ENCODE data around the gene ARRB2. TPM values are rescaled to one million over a fixed set of nuclear protein-coding genes. Genes with fewer than 3 reads are reported as not detected.
A peak's percentile ranks its signal among the peaks of the same experiment; 100 is the strongest.
"Not testable (repeated sequence)": the region's sequence is repeated elsewhere in the genome, so short reads cannot be mapped to it uniquely, and the experiment has no call there.

The ARRB2 gene
- total RNA-seq, 2 experiments from 2014 or later, result 323 to 336 TPM

DNA sequence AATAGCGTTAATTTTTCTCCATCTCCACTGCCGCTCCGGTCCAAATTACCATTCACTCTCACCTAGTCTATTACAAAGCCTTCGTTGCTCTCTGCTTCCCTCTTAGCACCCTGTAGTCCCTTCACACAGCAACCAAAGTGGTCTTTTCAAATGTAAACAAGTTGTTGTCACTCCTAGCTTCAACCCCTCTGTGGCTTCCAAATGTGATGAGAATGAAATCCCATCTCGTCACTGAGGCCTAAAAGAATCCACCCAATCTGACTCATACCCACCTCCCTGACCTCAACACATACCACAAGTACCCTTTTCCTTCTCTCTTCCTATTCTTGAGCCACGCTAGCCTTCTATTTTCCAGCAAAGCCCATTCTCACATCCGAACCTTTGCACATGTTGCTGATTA, 4.3 kb upstream of the ARRB2 start:
- Mint-ChIP-seq H3K9me3 (peaks cover 4% of the 10 kb centered on the region), H3K4me3 (peak overlapping the region; percentile 14), H3K36me3 (ENCODE audit: low read depth) (peaks cover 16% of the 10 kb centered on the region), H3K27me3 (no peaks in the 10 kb centered on the region), H3K4me1 (peaks cover 60% of the 10 kb centered on the region), H3K27ac (no peak overlapping the region)
- no peak for DNase-seq
- CTCF ChIA-PET, result interaction anchor here (0.6 kb wide), 1 partner anchor 60 kb away, joined by 4 read pairs; no protein-coding TSS in a partner anchor
- POLR2A ChIA-PET, result no interaction called here

DNA sequence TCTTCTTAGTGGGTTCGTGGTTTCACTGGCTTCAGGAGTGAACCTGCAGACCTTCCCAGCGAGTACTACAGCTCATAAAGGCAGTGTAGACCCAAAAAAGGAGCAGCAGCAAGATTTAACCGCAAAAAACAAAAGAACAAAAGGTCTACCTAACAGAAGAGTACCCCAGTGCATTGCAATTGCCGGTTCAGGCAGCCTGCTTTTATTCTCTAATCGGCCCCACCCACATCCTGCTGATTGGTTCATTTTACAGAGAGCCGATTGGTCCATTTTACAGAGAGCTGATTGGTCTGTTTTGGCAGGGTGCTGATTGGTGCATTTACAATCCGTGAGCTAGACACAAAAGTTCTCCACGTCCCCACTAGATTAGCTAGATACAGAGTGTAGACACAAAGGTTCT, 2.0 kb upstream of the ARRB2 start:
- H3K9me3 Mint-ChIP-seq, result peaks cover 4% of the 10 kb centered on the region
- peak overlapping the region; percentile 59 for H3K27ac Mint-ChIP-seq
- H3K36me3 Mint-ChIP-seq (ENCODE audit: low read depth), result peaks cover 29% of the 10 kb centered on the region
- ChIA-PET CTCF (interaction anchor here (1.2 kb wide), 1 partner anchor 191 kb away, joined by 3 read pairs; the partner anchor contains the start of gene C17orf107), POLR2A (no interaction called here)
- H3K4me3 Mint-ChIP-seq, result no peak overlapping the region
- H3K27me3 Mint-ChIP-seq, result no peaks in the 10 kb centered on the region
- DNase-seq, result peak; percentile 70
- peaks cover 53% of the 10 kb centered on the region for H3K4me1 Mint-ChIP-seq

DNA sequence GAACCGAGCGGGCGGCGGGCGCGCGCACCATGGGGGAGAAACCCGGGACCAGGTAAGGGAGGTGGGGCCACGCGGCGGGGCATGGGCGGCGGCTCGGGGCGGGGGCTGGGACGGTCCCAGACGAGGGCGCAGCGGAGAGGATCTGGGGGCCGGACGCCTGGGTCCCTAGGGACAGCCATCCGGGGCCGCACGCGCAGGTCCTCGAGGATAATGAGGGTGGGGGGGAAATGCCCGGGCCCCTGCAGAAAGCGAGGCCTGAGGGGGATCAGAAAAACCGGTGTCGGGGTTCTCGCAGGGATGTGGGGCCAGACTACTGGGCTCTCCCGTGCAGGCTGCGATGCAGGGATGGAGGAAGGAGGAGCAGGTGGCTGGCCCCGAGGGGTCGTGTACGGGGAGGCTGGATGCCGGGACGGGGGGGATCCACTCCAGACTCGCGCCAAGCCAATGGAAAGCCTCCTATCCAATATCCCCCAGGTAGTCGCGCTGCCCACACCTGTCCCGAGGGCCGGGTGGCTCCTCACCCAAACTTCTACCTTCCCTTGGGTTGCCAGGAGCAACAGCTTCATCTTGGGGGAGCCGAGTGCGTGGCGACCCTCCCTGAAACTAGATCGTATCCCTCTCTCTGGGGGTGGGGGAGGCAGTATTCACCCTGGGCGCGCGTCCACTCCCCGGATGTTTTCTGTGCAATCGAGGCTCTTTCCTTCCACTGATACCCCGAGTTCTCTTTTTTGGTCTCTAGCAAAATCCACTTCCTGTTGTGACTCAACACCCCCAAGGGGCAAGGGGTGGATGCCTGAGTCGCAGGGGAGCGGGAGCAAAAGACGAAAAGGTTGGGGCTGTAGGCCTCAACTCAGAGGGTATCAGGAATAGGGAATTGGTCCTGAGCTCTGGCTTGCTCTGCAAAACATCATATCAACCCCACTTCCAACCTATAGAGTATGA, 532 bp downstream of the ARRB2 start:
- ChIA-PET CTCF (interaction anchor here (0.6 to 1.9 kb wide), 15 partner anchors 14 to 254 kb away, joined by 3 to 11 read pairs (median 4); partner anchors contain the start of genes C17orf107, GLTPD2 and MED11), POLR2A (interaction anchor here (1.1 to 1.4 kb wide), 2 partner anchors 127 to 188 kb away, joined by 3 to 4 read pairs; no protein-coding TSS in a partner anchor)
- Mint-ChIP-seq H3K27me3 (no peaks in the 10 kb centered on the region), H3K4me1 (peaks cover 55% of the 10 kb centered on the region), H3K27ac (peak overlapping the region; percentile 97), H3K9me3 (peaks cover 4% of the 10 kb centered on the region), H3K4me3 (peak overlapping the region; percentile 98), H3K36me3 (ENCODE audit: low read depth) (peaks cover 37% of the 10 kb centered on the region)
- DNase-seq, result peak; percentile 69

DNA sequence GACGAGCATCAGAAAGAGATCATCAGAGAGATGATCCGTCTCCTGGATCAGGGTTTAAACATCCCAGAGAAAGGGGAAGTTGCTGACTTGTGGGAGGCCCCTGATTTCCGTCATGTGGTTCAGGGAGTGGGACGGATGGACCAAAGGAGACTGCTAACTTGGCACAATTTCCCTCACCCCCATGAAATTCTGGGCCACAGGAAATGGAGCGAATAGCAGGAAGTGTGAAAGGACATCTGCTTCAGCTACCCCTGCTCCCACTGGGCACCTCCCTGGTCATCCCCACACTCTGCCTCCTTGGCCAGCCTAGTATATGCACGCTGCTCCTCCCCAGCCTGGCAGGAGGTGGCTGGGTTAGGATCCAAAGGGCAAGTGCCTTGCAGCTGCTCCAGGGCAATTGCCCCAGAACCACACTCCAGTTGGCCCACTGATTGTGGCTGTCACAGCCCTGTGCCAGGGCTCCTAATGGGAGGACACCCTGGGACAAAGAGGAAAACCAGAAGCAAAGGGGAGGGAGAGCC, 1.3 kb downstream of the ARRB2 start:
- Mint-ChIP-seq H3K36me3 (ENCODE audit: low read depth) (peaks cover 37% of the 10 kb centered on the region), H3K27ac (peak overlapping the region; percentile 97), H3K27me3 (no peaks in the 10 kb centered on the region), H3K4me3 (peak overlapping the region; percentile 98), H3K9me3 (peaks cover 4% of the 10 kb centered on the region), H3K4me1 (peaks cover 51% of the 10 kb centered on the region)
- ChIA-PET POLR2A (no interaction called here), CTCF (interaction anchor here (1.3 to 1.9 kb wide), 3 partner anchors 16 to 145 kb away, joined by 4 to 7 read pairs (median 5); no protein-coding TSS in a partner anchor)
- DNase-seq, result no peak

DNA sequence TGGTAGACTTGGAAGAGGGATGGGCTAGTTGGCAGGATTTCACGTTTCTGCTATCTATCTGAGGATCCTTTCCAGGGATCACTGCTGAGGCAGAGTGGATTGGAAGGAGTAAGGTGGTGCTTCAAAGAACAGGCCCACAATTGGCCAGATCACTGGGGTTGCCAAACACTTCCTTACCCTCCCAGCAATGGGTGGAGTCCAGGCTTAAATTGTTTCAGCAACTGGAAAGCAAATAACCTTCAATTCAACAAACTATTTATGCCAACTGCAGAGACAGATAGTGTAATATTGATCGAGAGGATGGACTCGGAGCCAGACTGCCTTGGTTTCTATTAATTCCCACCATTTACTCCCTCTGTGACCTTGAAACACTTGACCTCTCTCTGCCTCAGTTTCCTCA, 2.1 kb downstream of the ARRB2 start:
- DNase-seq, result no peak
- peaks cover 44% of the 10 kb centered on the region for H3K36me3 Mint-ChIP-seq (ENCODE audit: low read depth)
- CTCF ChIA-PET, result interaction anchor here (1.0 to 2.4 kb wide), 5 partner anchors 9 to 146 kb away, joined by 3 to 7 read pairs (median 5); no protein-coding TSS in a partner anchor
- no peaks in the 10 kb centered on the region for H3K27me3 Mint-ChIP-seq
- peaks cover 4% of the 10 kb centered on the region for H3K9me3 Mint-ChIP-seq
- POLR2A ChIA-PET, result no interaction called here
- H3K4me1 Mint-ChIP-seq, result peaks cover 59% of the 10 kb centered on the region
- H3K4me3 Mint-ChIP-seq, result peak overlapping the region; percentile 98
- H3K27ac Mint-ChIP-seq, result peak overlapping the region; percentile 97

DNA sequence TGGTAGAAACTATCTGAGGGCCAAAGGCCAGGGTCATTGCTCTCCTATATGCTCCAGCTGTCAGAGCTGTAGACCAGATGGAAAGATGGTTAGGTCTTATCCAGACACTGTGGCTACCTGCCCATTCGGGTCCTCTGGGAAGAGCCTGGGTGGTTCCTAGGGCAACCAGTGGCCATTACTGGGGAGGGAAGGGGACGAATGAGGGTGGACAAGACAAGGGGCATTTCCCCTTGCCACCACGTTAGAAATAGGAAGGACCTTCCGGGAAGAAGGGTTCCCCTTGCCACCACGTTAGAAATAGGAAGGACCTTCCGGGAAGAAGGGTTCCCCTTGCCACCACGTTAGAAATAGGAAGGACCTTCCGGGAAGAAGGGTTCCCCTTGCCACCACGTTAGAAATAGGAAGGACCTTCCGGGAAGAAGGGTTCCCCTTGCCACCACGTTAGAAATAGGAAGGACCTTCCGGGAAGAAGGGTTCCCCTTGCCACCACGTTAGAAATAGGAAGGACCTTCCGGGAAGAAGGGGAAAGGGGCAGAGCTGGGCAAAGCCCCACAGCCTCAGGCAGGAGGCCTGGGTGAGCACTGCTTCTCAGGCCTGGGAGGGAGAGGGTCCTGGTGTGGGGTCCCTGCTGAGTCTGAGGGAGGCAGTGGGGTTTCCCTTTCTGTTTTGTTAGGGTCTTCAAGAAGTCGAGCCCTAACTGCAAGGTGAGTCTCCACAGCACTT, 4.1 kb downstream of the ARRB2 start:
- POLR2A ChIA-PET, result interaction anchor here (0.7 kb wide), 1 partner anchor 498 kb away, joined by 3 read pairs; no protein-coding TSS in a partner anchor
- peak overlapping the region; percentile 78 for H3K4me3 Mint-ChIP-seq
- H3K9me3 Mint-ChIP-seq, DNase-seq, H3K27me3 Mint-ChIP-seq: not testable (repeated sequence)
- peaks cover 53% of the 10 kb centered on the region for H3K36me3 Mint-ChIP-seq (ENCODE audit: low read depth)
- peak overlapping the region; percentile 97 for H3K27ac Mint-ChIP-seq
- CTCF ChIA-PET, result interaction anchor here (0.6 to 2.4 kb wide), 6 partner anchors 12 to 367 kb away, joined by 3 to 6 read pairs (median 5); no protein-coding TSS in a partner anchor
- peaks cover 58% of the 10 kb centered on the region for H3K4me1 Mint-ChIP-seq

DNA sequence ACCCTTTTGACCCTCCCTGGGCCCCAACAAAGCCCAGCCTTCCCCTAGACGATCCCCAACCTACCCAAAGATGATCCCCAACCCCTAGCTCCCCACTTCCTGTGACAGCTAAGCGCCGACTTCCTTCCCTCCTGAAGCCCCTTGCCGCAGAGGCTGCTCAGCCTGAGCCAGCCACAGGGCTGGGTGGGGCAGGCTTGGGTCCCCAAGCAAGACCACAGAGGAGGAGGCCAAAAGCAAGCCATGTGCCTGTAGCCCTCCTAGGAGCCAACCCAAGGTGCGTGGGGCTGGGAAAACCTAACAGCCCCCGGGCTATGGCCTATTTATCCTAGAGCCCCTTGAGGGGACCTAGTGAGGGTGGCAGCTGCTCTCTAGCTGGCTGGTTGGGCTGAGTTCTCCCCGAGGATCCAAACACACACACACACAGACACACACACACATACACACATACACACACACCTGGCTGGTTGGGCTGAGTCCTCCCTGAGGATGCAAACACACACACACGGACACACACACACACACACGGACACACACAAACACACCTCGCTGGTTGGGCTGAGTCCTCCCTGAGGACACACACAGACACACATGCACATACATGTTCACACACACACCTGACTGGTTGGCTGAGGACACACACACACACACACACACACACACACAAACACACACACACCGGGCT, 4.8 kb downstream of the ARRB2 start:
- CTCF ChIA-PET, result interaction anchor here (0.6 to 1.7 kb wide), 9 partner anchors 11 to 482 kb away, joined by 3 to 6 read pairs (median 5); no protein-coding TSS in a partner anchor
- Mint-ChIP-seq H3K27me3 (no peaks in the 10 kb centered on the region), H3K9me3 (no peaks in the 10 kb centered on the region), H3K27ac (peak overlapping the region; percentile 87), H3K4me3 (peak overlapping the region; percentile 78), H3K36me3 (ENCODE audit: low read depth) (peaks cover 59% of the 10 kb centered on the region), H3K4me1 (peaks cover 55% of the 10 kb centered on the region)
- DNase-seq, result peak; percentile 72
- POLR2A ChIA-PET, result interaction anchor here (0.7 kb wide), 1 partner anchor 497 kb away, joined by 3 read pairs; no protein-coding TSS in a partner anchor

DNA sequence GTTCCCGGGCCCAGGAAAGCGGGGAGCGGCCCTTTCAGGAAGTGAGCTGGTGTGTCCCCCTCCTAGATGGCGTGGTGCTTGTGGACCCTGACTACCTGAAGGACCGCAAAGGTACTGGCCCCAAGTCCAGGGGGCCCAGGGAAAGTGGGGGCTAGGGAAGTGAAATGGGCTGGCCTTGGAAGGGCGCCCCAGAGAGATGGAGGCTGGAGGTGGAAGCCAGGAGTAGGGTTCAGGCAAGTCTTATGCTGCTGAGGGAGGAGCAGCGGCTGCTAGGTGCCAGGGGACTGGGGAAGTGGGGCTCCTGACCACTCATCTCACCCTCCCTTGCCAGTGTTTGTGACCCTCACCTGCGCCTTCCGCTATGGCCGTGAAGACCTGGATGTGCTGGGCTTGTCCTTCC, 5.6 kb downstream of the ARRB2 start:
- Mint-ChIP-seq H3K9me3 (no peaks in the 10 kb centered on the region), H3K27ac (peak overlapping the region; percentile 87), H3K36me3 (ENCODE audit: low read depth) (peaks cover 67% of the 10 kb centered on the region), H3K27me3 (no peaks in the 10 kb centered on the region), H3K4me1 (peaks cover 62% of the 10 kb centered on the region), H3K4me3 (peak overlapping the region; percentile 78)
- ChIA-PET CTCF (interaction anchor here (0.6 to 1.7 kb wide), 5 partner anchors 10 to 481 kb away, joined by 3 to 6 read pairs (median 4); no protein-coding TSS in a partner anchor), POLR2A (no interaction called here)
- no peak for DNase-seq

DNA sequence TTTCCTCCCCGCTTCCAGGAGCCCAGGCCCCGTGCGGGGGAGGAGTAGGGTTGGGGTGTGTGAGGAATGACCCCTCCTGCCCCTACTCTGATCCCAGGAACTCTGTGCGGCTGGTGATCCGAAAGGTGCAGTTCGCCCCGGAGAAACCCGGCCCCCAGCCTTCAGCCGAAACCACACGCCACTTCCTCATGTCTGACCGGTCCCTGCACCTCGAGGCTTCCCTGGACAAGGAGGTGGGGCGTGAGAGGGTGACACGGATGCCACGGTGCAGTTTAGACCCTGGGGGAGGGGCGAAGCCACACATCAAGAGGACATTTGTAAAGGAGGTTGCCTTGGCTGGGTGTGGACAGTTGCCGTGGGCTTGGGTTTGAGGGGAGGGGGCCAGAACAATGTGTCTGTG, 7.4 kb downstream of the ARRB2 start:
- Mint-ChIP-seq H3K36me3 (ENCODE audit: low read depth) (peaks cover 60% of the 10 kb centered on the region), H3K4me3 (no peak overlapping the region), H3K9me3 (no peaks in the 10 kb centered on the region), H3K4me1 (peaks cover 54% of the 10 kb centered on the region), H3K27me3 (no peaks in the 10 kb centered on the region), H3K27ac (no peak overlapping the region)
- no peak for DNase-seq
- ChIA-PET POLR2A (no interaction called here), CTCF (no interaction called here)

DNA sequence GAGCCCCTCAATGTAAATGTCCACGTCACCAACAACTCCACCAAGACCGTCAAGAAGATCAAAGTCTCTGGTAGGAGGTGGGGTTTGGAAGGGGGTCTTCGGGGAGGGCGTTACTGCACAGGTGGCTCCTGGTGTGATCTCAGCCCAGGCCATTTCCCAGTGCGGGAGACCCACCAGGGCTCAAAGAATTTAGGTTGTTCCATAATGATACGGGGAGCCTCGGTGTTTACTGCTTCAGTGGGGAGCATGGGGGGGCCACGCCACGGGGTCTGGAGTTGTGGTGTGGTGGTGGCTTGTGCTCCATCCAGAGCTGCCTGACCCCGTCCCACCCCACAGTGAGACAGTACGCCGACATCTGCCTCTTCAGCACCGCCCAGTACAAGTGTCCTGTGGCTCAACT, 7.8 kb downstream of the ARRB2 start:
- Mint-ChIP-seq H3K9me3 (no peaks in the 10 kb centered on the region), H3K4me3 (no peak overlapping the region), H3K27me3 (no peaks in the 10 kb centered on the region), H3K27ac (peak overlapping the region; percentile 63), H3K4me1 (peaks cover 52% of the 10 kb centered on the region), H3K36me3 (ENCODE audit: low read depth) (peaks cover 60% of the 10 kb centered on the region)
- no peak for DNase-seq
- CTCF ChIA-PET, result no interaction called here
- POLR2A ChIA-PET, result no interaction called here

DNA sequence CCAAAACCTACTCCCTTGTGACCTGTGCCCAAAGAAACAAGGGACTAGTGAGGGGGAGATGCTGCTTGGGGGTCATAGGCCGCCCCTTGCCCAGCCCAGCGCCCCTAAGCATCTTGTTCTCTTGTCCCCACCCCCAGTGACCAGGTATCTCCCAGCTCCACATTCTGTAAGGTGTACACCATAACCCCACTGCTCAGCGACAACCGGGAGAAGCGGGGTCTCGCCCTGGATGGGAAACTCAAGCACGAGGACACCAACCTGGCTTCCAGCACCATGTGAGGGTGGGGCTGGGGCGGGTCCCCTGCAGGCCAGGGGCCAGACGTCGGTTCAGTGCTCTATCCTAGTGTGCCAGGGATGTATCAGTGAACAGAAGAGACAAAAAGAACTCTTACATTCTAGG, 8.7 kb downstream of the ARRB2 start:
- Mint-ChIP-seq H3K9me3 (no peaks in the 10 kb centered on the region), H3K36me3 (ENCODE audit: low read depth) (peaks cover 60% of the 10 kb centered on the region), H3K4me1 (peaks cover 45% of the 10 kb centered on the region), H3K4me3 (no peak overlapping the region), H3K27me3 (no peaks in the 10 kb centered on the region), H3K27ac (no peak overlapping the region)
- POLR2A ChIA-PET, result no interaction called here
- CTCF ChIA-PET, result no interaction called here
- no peak for DNase-seq

DNA sequence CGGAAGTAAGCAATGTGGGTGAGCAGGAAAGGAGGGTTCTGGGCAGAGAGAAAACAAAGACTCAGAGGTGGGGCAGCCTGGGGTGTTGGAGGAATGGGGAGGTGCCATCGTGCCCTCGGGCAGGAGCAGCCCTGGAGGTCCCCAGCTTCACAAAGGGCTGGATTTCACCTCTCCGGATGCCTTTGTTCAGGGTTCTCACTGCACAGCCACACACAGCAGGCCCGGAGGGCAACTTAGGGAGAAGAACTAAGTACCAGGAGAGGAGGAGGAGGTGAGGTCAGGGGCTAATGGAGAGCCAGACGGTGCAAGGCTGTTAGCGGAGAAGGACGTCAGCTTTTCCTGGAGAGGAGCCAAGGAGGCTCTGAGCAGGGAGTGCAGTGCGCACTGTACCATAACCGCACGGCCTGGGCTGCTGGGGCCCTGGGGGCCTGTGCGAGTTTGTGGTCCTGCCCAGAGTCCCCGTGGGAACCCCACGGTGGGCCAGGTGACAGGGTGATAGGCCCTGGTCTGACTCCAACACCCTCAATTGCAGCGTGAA, 9.3 kb downstream of the ARRB2 start:
- H3K4me1 Mint-ChIP-seq, result peaks cover 43% of the 10 kb centered on the region
- H3K27ac Mint-ChIP-seq, result peak overlapping the region; percentile 71
- ChIA-PET POLR2A (no interaction called here), CTCF (no interaction called here)
- no peaks in the 10 kb centered on the region for H3K27me3 Mint-ChIP-seq
- peaks cover 60% of the 10 kb centered on the region for H3K36me3 Mint-ChIP-seq (ENCODE audit: low read depth)
- H3K4me3 Mint-ChIP-seq, result no peak overlapping the region
- H3K9me3 Mint-ChIP-seq, result no peaks in the 10 kb centered on the region
- DNase-seq, result no peak

Data from activated CD4-positive, alpha-beta T cell treated with anti-CD3 and anti-CD28 coated beads, Interleukin-2, amount 10 ng/mL, durations not matched to agents 7 days and 5 days (primary cell).